ENCODE measurements around the gene MRPL53.
"Not testable (repeated sequence)": the region's sequence is repeated elsewhere in the genome, so short reads cannot be mapped to it uniquely, and the experiment has no call there.

The MRPL53 gene

GRCh38 chr2:74464406-74464805 is 8.1 kb downstream of the MRPL53 start:
- DNase-seq (ENCODE audit: low spot score), result no peak
- POLR2A ChIA-PET (ENCODE audit: low non-redundant PET), result no interaction called here
- H3K27ac ChIP-seq, result peak overlapping the region; percentile 81

DNA sequence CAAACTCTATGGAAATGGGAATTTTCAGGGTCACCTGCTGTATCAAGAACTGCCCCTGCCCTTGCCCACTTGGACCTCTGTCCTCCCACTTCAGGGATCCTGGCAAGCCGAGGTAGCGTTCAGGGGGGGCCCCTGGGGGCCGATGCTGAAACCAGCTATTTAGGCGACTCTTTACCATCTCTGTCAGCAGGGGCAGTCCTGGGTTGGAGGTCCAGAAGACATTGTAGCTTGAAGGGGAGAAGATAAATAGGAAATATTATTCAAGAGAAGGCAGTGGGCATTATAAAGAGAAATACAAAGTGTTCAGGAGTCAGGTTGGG is 9.7 kb downstream of the MRPL53 start:
- no peak for TF ChIP-seq CTCF (conservative IDR thresholded peaks at IDR 0.05; ENCODE audit: low read depth)
- ChIA-PET CTCF (interaction anchor here (0.6 to 1.1 kb wide), 3 partner anchors 8 to 12 kb away, joined by 4 to 5 read pairs (median 4); partner anchors contain the start of gene MRPL53), POLR2A (ENCODE audit: low non-redundant PET) (no interaction called here)
- DNase-seq (ENCODE audit: low spot score), result no peak
- H3K27ac ChIP-seq, result peak overlapping the region; percentile 98

More at GRCh38 chr2:74464406-74464805, 8.1 kb downstream of the MRPL53 start:
- CTCF ChIA-PET, result no interaction called here
- TF ChIP-seq CTCF (conservative IDR thresholded peaks at IDR 0.05; ENCODE audit: low read depth), result no peak

GRCh38 chr2:74462054-74462785 is 10.3 kb downstream of the MRPL53 start:
- H3K27ac ChIP-seq, result peak overlapping the region; percentile 98
- POLR2A ChIA-PET (ENCODE audit: low non-redundant PET), result no interaction called here
- CTCF ChIA-PET, result interaction anchor here (0.6 to 1.1 kb wide), 3 partner anchors 9 to 13 kb away, joined by 4 to 5 read pairs (median 4); partner anchors contain the start of gene MRPL53
- no peak for DNase-seq (ENCODE audit: low spot score)
- TF ChIP-seq CTCF (conservative IDR thresholded peaks at IDR 0.05; ENCODE audit: low read depth), result no peak

DNA sequence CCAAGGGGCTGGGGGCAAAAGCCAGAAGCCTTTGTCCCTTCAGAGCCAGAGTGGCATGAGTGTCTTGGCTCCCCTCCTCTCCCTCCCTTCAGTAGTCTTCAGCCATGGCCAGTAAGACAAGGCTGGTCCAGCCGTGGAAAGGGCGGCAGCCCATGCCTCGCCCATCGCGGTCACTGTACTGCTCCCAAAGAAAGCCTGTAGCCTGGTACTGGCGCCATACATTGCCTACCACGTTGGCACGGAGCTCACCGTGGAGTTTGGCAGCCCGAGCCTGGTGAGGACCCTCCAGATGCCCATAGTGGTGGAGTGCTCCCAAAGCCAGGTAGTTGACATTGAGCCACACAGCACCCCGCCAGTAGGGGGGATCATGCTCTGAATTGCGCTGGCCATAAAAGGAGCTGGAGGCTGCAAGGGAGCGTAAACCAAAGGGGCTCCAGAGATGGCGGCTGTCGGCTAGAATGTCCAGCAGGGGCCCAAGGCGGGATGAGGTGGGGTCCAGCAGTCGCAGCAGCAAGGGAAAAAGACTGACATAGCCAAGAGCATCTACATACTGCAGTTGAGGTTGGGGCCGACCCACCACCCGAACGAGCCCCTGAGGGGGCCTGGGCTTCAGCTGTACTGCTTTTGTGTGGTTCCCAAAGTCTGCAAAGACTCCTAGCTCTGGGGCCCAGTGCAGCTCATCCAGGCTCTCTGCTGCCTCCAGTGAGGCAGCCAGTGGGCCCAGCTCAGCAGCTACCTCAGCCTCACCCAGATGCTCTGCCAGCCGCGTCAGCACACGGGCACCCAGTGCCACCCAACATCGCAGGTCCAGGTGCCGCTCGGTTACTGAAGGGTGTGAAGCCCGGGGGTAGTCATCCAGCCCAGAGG is 11.1 kb downstream of the MRPL53 start:
- DNase-seq (ENCODE audit: low spot score), result no peak
- TF ChIP-seq CTCF (conservative IDR thresholded peaks at IDR 0.05; ENCODE audit: low read depth), result no peak
- CTCF ChIA-PET, result interaction anchor here (0.6 to 1.1 kb wide), 2 partner anchors 11 to 83 kb away, joined by 4 read pairs; partner anchors contain the start of gene MRPL53
- peak overlapping the region; percentile 98 for H3K27ac ChIP-seq
- POLR2A ChIA-PET (ENCODE audit: low non-redundant PET), result no interaction called here

- peak overlapping the region; percentile 98 for H3K27ac ChIP-seq
- CTCF ChIA-PET, result interaction anchor here (1.5 kb wide), 1 partner anchor 72 kb away, joined by 4 read pairs; no protein-coding TSS in a partner anchor
- DNase-seq (ENCODE audit: low spot score); POLR2A ChIA-PET (ENCODE audit: low non-redundant PET): not testable (repeated sequence)
Measured at GRCh38 chr2:74460187-74460586, 12.3 kb downstream of the MRPL53 start.

DNA sequence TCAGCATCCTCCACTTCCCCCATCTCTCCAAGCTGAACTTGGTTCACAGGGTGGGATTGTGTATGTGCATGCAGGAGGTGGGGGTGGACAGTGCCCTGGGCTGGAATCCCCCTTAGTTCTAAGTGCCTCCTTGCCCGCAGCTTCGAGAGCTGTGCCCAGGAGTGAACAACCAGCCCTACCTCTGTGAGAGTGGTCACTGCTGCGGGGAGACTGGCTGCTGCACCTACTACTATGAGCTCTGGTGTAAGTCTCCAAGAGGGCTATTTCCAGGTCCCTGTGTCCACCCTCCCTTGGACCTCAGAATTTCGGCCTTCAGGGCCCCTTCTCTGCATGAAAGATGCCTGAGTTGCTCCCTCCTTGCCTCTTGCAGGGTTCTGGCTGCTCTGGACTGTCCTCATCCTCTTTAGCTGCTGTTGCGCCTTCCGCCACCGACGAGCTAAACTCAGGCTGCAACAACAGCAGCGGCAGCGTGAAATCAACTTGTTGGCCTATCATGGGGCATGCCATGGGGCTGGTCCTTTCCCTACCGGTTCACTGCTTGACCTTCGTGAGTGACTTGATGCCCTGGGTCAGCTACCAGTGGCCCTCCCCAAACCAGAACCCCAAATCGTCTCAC is 12.9 kb downstream of the MRPL53 start:
- CTCF ChIA-PET, result interaction anchor here (1.5 kb wide), 1 partner anchor 72 kb away, joined by 4 read pairs; no protein-coding TSS in a partner anchor
- POLR2A ChIA-PET (ENCODE audit: low non-redundant PET), result not testable (repeated sequence)
- peak overlapping the region; percentile 98 for H3K27ac ChIP-seq

DNA sequence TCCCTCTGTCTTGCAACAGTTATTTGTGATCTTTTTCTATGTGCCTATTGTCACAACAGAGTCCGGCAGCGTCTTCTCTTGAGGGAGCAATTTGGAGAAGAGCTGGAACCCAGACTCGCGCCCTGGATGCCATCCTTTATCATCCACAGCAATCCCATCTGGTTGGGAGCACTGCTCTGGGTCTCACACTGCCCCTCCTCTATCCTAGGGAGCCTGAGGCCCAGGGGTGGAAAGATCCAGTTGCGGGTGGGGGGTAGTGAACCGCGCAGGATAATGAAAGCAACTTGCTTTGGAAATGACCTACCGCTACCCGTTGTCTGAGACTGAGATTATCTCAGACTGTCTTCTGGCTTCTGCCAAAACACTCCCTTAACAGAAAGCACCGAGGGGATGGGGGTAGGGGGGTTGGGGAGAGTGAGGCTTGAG is 13.5 kb downstream of the MRPL53 start:
- H3K27ac ChIP-seq, result peak overlapping the region; percentile 98
- no peak for DNase-seq (ENCODE audit: low spot score)
- ChIA-PET POLR2A (ENCODE audit: low non-redundant PET) (interaction anchor here (0.8 kb wide), 1 partner anchor 12 kb away, joined by 3 read pairs; no protein-coding TSS in a partner anchor), CTCF (interaction anchor here (1.5 kb wide), 1 partner anchor 73 kb away, joined by 4 read pairs; no protein-coding TSS in a partner anchor)
- TF ChIP-seq CTCF (conservative IDR thresholded peaks at IDR 0.05; ENCODE audit: low read depth), result no peak

More for the DNA sequence above, 12.9 kb downstream of the MRPL53 start:
- DNase-seq (ENCODE audit: low spot score), result not testable (repeated sequence)
